Glutamatergic neuron (in vitro differentiated cells): ENCODE measurements around the gene RAB23. TPM values are rescaled to one million over a fixed set of nuclear protein-coding genes. Genes with fewer than 3 reads are reported as not detected.

Experiments used
- DNase-seq: peaks from one replicate; pipeline ENCODE4 v3.0.0; 2022
- H3K27ac Mint-ChIP-seq: one replicate; pipeline ENCODE4 v1.8.0; 2020; ENCODE audit warnings: mild to moderate bottlenecking, mixed read lengths, inconsistent platforms; ENCODE audit not compliant: unreplicated experiment
- H3K27me3 Mint-ChIP-seq: one replicate; pipeline ENCODE4 v1.8.0; 2020; ENCODE audit warnings: mild to moderate bottlenecking, moderate library complexity, mixed read lengths, inconsistent platforms; ENCODE audit not compliant: unreplicated experiment
- H3K36me3 Mint-ChIP-seq: one replicate; pipeline ENCODE4 v1.8.0; 2020; ENCODE audit warnings: mild to moderate bottlenecking, mixed read lengths, inconsistent platforms; ENCODE audit not compliant: unreplicated experiment
- H3K4me1 Mint-ChIP-seq: one replicate; pipeline ENCODE4 v1.8.0; 2020; ENCODE audit warnings: mild to moderate bottlenecking, low read depth, mixed read lengths, inconsistent platforms; ENCODE audit not compliant: unreplicated experiment
- H3K4me3 Mint-ChIP-seq: one replicate; pipeline ENCODE4 v1.8.0; 2020; ENCODE audit warnings: mild to moderate bottlenecking, mixed read lengths, inconsistent platforms; ENCODE audit not compliant: unreplicated experiment
- H3K9me3 Mint-ChIP-seq: one replicate; pipeline ENCODE4 v1.8.0; 2020; ENCODE audit warnings: mild to moderate bottlenecking, moderate library complexity, mixed read lengths, inconsistent platforms; ENCODE audit not compliant: unreplicated experiment
- CTCF ChIP-seq: fragments of 200-600 bp; sonication (generic); IDR thresholded peaks from one replicate; pipeline ENCODE4 v1.5.0; 2021; ENCODE audit not compliant: partially characterized antibody, unreplicated experiment
- long read RNA-seq: library from polyadenylated mRNA; unstranded; transcript quantifications from one replicate; pipeline ENCODE4 v2.0.0, GENCODE V29; 2020; ENCODE audit not compliant: unreplicated experiment
- total RNA-seq: library from RNA; stranded (reverse); fragmentation: NEBNext Ultra II Directional; extraction: Animal tissue kit (Norgen Biotek cat#: 25700); gene quantifications from one replicate; pipeline ENCODE4 v1.2.1, GENCODE V29; 2021; ENCODE audit not compliant: unreplicated experiment

RAB23 gene
- total RNA-seq: 4.0 TPM
- long read RNA-seq: 0 reads

GRCh38 chr6:57221936-57222742 is at the start of gene RAB23:
RAB23 (minus strand) TSS chr6:57222307; CDS start chr6:57210380, 11,927 bp downstream.
- H3K27me3 Mint-ChIP-seq: no peaks in the 10 kb centered on the region
- no peaks in the 10 kb centered on the region for H3K36me3 Mint-ChIP-seq
- peaks cover 4% of the 10 kb centered on the region for H3K9me3 Mint-ChIP-seq
- peak; percentile 2 for TF ChIP-seq CTCF
- peak; percentile 88 for DNase-seq
- peak within 1 kb of the TSS; percentile 97 for H3K4me3 Mint-ChIP-seq
- H3K4me1 Mint-ChIP-seq: peaks cover 5% of the 10 kb centered on the region
- peak within 1 kb of the TSS; percentile 86 for H3K27ac Mint-ChIP-seq

- DNase-seq: no peak
- TF ChIP-seq CTCF: no peak
- peaks cover 2% of the 10 kb centered on the region for H3K27me3 Mint-ChIP-seq
- no peak overlapping the region for H3K27ac Mint-ChIP-seq
- no peak overlapping the region for H3K4me3 Mint-ChIP-seq
- H3K4me1 Mint-ChIP-seq: no peaks in the 10 kb centered on the region
- no peaks in the 10 kb centered on the region for H3K36me3 Mint-ChIP-seq
- peaks cover 9% of the 10 kb centered on the region for H3K9me3 Mint-ChIP-seq
Measured at GRCh38 chr6:57268294-57268640, 46.2 kb upstream of the RAB23 start.

GRCh38 chr6:57267586-57268293 is 45.6 kb upstream of the RAB23 start:
- Mint-ChIP-seq H3K4me3 (no peak overlapping the region), H3K9me3 (peaks cover 6% of the 10 kb centered on the region), H3K36me3 (no peaks in the 10 kb centered on the region), H3K27ac (no peak overlapping the region), H3K4me1 (no peaks in the 10 kb centered on the region), H3K27me3 (peaks cover 2% of the 10 kb centered on the region)
- peak; percentile 25 for DNase-seq
- peak; percentile 52 for TF ChIP-seq CTCF

GRCh38 chr6:57265755-57266221 is 43.7 kb upstream of the RAB23 start:
- no peak overlapping the region for H3K27ac Mint-ChIP-seq
- no peak for TF ChIP-seq CTCF
- H3K4me1 Mint-ChIP-seq: no peaks in the 10 kb centered on the region
- no peaks in the 10 kb centered on the region for H3K9me3 Mint-ChIP-seq
- no peak overlapping the region for H3K4me3 Mint-ChIP-seq
- H3K27me3 Mint-ChIP-seq: peaks cover 2% of the 10 kb centered on the region
- H3K36me3 Mint-ChIP-seq: no peaks in the 10 kb centered on the region
- no peak for DNase-seq

- Mint-ChIP-seq H3K4me1 (no peaks in the 10 kb centered on the region), H3K4me3 (no peak overlapping the region), H3K27ac (no peak overlapping the region), H3K36me3 (no peaks in the 10 kb centered on the region), H3K27me3 (peaks cover 4% of the 10 kb centered on the region), H3K9me3 (no peaks in the 10 kb centered on the region)
- TF ChIP-seq CTCF: no peak
- no peak for DNase-seq
Measured at GRCh38 chr6:57263739-57264138, 41.6 kb upstream of the RAB23 start.
